Subcutaneous abdominal adipose tissue (tissue), 5 donors: ENCODE data around the gene THRB.

Experiments used
- H3K27ac ChIP-seq: one replicate; pipeline ENCODE4 v1.7.0; 2013; ENCODE audit warnings: low read depth, mild to moderate bottlenecking, inconsistent platforms, low read length, moderate library complexity
- H3K27me3 ChIP-seq, 5 donors: one replicate each; pipeline ENCODE4 v1.7.0; 2013; ENCODE audit warnings: low read length in 5 of 5, inconsistent platforms in 1 of 5; ENCODE audit not compliant: control insufficient read depth in 5 of 5, insufficient read depth in 4 of 5
- H3K36me3 ChIP-seq, 5 donors: one replicate each; pipeline ENCODE4 v1.7.0; 2013; ENCODE audit warnings: low read length in 5 of 5; ENCODE audit not compliant: control insufficient read depth in 5 of 5, insufficient read depth in 5 of 5
- H3K4me1 ChIP-seq, 5 donors: one replicate each; pipeline ENCODE4 v1.7.0; 2013; ENCODE audit warnings: low read length in 5 of 5, mild to moderate bottlenecking in 3 of 5, moderate library complexity in 1 of 5; ENCODE audit not compliant: control insufficient read depth in 5 of 5, insufficient read depth in 5 of 5
- H3K4me3 ChIP-seq, 5 donors: one replicate each; pipeline ENCODE4 v1.7.0; 2013; ENCODE audit warnings: low read length in 5 of 5, low read depth in 1 of 5
- H3K9ac ChIP-seq, 5 donors: one replicate each; pipeline ENCODE4 v1.7.0; 2013; ENCODE audit warnings: low read length in 5 of 5, mild to moderate bottlenecking in 4 of 5, moderate library complexity in 3 of 5
- H3K9me3 ChIP-seq, 5 donors: one replicate each; pipeline ENCODE4 v1.7.0; 2013; ENCODE audit warnings: low read length in 5 of 5; ENCODE audit not compliant: control insufficient read depth in 5 of 5
- donor health status: healthy.
- donor health status: healthy.
- donor health status: healthy.
- donor health status: healthy.
- donor health status: healthy.

THRB gene

DNA sequence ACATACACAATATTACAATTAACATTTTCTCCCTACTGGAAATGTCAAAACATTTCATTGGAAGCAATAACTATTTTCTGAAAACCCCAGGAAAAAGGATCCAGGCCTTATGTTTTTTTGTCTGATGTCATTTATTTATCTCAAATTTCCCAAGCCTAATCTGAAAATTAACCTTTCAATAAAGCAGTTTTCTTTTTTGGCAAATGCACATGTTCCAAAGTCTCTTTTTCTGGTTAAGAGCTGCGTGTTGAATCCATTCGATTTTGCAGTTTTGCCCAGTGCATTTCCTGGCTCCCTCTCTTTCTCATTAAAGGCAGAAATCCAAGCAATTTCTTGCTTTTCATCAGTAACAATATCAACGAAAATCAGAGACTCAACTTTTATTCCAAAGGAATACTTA lies 327.2 kb downstream of the THRB start:
- H3K27me3 ChIP-seq = no peaks in the 10 kb centered on the region
- peaks cover 0 to 2% (median 0%) of the 10 kb centered on the region in 5 donors for H3K4me1 ChIP-seq
- no peak overlapping the region for H3K9ac ChIP-seq

DNA sequence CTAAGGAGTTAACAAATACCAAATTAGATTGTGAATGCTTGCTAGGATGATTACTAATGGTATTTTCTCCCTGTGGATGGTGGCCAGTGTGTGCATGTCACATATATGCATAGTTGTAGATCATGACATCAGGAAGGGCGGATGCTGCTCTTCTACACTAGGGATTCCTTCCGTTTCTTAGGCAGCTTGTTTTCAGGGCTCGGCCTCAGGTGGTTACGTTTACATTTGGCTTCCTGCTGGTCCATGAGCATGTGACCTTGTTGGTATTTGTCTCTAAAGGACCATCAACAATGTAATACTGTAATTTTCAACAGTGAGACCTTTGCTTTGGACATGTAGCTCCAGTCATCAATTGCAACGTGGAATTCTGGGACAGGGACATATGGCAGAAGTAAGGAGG lies 328.1 kb downstream of the THRB start:
- H3K9ac ChIP-seq = no peak overlapping the region
- H3K36me3 ChIP-seq = no peaks in the 10 kb centered on the region
- no peak overlapping the region for H3K4me3 ChIP-seq
- no peaks in the 10 kb centered on the region for H3K27me3 ChIP-seq
- H3K4me1 ChIP-seq = no peaks in the 10 kb centered on the region
- no peaks in the 10 kb centered on the region for H3K9me3 ChIP-seq
- no peak overlapping the region for H3K27ac ChIP-seq

More for the DNA sequence above, 327.2 kb downstream of the THRB start:
- Histone ChIP-seq H3K27ac (no peak overlapping the region), H3K9me3 (no peaks in the 10 kb centered on the region), H3K36me3 (no peaks in the 10 kb centered on the region), H3K4me3 (no peak overlapping the region)

DNA sequence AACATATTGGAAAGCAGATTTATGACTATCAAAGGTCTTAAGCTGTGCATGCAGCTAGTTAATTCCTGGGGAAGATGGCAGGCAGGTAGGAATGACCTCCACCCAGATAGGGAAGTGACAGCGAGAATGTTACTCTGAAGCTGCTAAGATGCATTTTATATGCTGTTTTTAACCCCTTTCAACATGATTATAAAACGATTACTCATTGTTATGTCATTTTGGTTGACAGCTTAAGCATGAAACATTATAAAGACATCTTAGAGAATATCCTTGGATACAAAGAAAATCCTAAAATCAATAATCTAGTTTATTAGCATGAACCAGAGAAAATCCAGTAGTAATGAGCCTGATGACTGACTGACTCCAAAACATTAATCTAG lies 329.1 kb downstream of the THRB start:
- Histone ChIP-seq H3K36me3 (no peaks in the 10 kb centered on the region), H3K4me3 (no peak overlapping the region), H3K27me3 (no peaks in the 10 kb centered on the region), H3K9me3 (no peaks in the 10 kb centered on the region), H3K9ac (no peak overlapping the region), H3K27ac (no peak overlapping the region), H3K4me1 (peaks cover 0 to 9% (median 6%) of the 10 kb centered on the region in 5 donors)

DNA sequence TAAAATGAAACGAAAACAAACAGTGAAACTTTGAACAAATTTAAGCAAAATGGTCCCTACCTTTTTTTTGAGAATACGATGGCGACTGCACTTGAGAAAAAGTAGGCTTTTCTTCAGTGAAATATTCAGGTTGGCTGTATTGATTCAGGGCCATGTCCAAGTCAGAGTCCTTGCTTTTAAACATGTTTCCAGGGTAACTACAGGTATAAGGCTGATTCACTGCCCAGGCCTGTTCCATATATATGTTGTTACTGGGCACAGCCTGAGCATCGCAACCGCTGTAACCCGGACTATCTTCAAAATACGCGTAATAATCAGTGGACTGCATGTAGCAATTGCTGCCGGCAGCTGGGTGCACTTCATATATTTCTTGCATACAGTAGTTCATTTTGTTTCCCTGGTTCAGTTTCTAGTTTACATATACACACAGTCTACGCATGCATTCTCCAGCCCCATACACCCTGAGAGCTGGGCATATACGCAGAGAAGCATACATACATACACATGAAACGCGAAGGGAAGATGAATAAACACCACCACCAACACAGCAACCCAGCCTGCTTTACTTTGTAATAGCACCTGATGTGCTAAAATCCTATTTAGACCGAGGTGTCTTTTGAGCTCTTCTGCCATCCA lies 329.6 kb downstream of the THRB start:
- H3K4me3 ChIP-seq = no peak overlapping the region

DNA sequence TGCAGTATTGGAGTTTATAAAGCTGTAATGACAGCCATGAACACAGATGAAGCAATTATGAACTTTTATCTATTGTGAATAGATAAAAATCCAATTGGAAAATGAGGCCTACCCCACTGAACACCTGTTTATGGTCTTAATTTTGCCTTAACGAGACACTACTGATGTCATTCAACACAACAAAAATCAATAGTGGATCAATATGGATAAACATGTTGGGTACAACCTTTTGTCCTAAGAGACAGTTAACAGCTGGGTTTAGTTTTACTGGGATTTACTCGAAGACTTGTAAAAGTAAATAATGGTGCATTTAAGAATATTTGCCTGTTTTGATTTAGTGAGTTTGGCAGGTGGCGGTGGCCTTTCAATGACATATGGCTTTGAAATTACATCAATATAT lies 331.7 kb downstream of the THRB start:
- Histone ChIP-seq H3K4me3 (no peak overlapping the region), H3K4me1 (peaks cover 0 to 10% (median 8%) of the 10 kb centered on the region in 5 donors), H3K36me3 (no peaks in the 10 kb centered on the region), H3K9ac (no peak overlapping the region), H3K27me3 (no peaks in the 10 kb centered on the region), H3K27ac (no peak overlapping the region), H3K9me3 (no peaks in the 10 kb centered on the region)

More for the DNA sequence above, 329.6 kb downstream of the THRB start:
- Histone ChIP-seq H3K9me3 (no peaks in the 10 kb centered on the region), H3K9ac (no peak overlapping the region), H3K36me3 (no peaks in the 10 kb centered on the region), H3K27me3 (no peaks in the 10 kb centered on the region), H3K4me1 (peaks cover 0 to 10% (median 8%) of the 10 kb centered on the region in 5 donors), H3K27ac (no peak overlapping the region)

DNA sequence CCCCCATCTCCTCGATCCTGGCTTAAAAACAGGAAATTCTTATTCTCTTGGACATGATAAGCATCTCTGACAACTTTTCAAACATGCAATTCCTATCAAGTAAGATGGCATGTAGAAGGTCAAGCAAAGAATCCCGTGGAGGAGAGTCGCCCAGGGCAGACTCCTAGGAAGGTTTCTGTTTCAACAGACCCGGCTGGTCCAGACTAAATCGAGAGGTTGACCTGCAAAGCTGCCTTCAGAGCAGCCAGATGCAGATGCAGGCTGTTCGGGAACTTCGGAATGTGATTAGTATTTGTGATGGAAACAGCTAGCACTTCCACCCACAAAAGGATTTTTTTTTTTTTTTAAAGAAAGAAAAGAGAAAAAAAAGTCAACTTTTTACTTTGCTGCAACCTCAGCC lies 332.8 kb downstream of the THRB start:
- Histone ChIP-seq H3K4me3 (no peak overlapping the region), H3K4me1 (peaks cover 0 to 10% (median 8%) of the 10 kb centered on the region in 5 donors), H3K9ac (no peak overlapping the region), H3K36me3 (no peaks in the 10 kb centered on the region), H3K27ac (no peak overlapping the region), H3K9me3 (no peaks in the 10 kb centered on the region), H3K27me3 (no peaks in the 10 kb centered on the region)

DNA sequence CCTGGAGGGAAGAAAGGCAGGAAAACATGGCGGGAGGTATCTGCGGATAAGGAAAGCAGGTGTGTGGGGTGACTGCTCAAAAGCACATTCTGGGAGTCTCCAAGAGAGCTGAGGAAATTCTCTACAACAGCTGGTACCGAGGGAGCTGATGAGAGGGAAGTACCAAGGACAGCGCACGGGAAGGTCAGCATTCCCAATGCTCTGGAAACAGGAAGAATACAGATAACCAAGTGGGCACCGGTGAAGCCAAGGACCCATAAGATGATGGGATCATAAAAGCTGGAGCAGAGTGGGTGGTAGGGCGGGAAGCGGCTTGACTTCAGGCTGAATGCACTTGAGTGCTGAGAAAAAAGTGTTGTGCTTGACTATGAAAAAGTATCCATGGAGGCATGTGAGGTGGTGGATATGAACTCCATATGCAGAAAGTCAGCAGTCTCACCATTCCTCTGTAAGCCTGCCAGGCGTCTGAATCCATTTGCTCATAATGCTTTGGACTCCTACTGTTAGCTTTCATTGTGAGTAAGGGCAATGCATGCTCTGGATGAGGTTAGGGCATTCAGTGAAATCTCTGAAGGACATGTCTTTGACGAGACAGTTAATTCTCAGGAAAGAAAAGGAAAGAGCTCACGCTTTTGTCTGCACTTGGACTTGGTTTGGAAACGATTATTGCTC lies 334.1 kb downstream of the THRB start:
- H3K27me3 ChIP-seq = no peaks in the 10 kb centered on the region
- no peak overlapping the region for H3K9ac ChIP-seq
- no peaks in the 10 kb centered on the region for H3K9me3 ChIP-seq
- no peak overlapping the region for H3K4me3 ChIP-seq
- peaks cover 0 to 10% (median 8%) of the 10 kb centered on the region in 5 donors for H3K4me1 ChIP-seq
- no peak overlapping the region for H3K27ac ChIP-seq
- H3K36me3 ChIP-seq = no peaks in the 10 kb centered on the region

DNA sequence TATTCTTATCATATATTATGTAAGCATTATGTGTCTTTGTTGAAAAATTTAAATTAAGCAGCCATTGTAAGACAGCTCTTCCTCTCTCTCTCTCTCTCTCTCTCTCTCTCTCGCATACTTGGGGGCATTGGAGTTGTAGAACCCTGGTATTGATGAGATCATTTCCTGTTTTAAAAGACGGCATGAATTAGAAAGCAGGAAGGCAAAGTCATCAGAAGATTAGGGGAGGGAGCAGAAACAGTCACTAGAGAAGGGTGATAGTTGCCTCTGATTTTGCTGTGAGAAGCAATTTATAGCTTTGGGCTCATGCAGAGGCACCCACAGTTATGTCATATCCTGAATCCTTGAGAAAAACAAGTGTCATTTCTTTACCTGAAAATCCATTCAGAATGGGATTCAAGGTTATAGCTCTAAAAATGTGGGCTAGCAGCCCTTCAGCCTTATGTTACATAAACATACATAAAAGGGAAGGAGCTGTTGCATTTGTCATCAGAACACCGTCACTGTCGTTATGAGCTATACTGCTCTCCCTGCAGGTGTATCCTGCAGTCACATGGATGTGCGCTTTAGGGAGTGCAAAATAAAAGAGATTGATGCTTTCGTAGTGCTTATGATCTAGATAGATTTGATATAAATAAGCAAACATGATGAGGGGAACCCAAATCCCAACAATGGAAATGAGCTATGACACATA lies 335.7 kb downstream of the THRB start:
- no peak overlapping the region for H3K4me3 ChIP-seq
- no peak overlapping the region for H3K9ac ChIP-seq
- H3K9me3 ChIP-seq = no peaks in the 10 kb centered on the region
- H3K27me3 ChIP-seq = no peaks in the 10 kb centered on the region
- H3K36me3 ChIP-seq = no peaks in the 10 kb centered on the region
- no peak overlapping the region for H3K27ac ChIP-seq
- H3K4me1 ChIP-seq = peaks cover 0 to 10% (median 8%) of the 10 kb centered on the region in 5 donors

DNA sequence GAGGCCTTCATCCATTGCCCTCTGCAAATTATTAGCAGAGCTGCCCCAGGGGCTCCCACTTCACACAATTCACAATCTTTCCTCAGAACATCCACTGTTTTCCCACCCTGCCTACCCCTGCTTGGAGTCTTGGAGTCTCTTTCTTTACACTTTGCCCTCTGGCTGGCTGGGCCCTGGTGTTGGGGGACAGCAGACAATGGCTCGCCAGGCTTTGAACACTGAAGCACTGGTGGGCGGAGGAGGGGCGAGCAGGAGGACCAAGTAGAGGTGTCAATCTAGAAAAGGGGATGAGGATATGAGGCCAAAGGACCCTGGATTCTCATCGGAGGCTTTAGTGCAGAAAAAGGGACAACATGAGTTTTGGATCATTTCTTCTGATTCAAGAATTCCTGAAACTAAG lies 337.5 kb downstream of the THRB start:
- no peaks in the 10 kb centered on the region for H3K36me3 ChIP-seq
- H3K9me3 ChIP-seq = no peaks in the 10 kb centered on the region
- H3K9ac ChIP-seq = no peak overlapping the region
- no peak overlapping the region for H3K27ac ChIP-seq
- H3K4me1 ChIP-seq = peaks cover 0 to 10% (median 8%) of the 10 kb centered on the region in 5 donors
- no peak overlapping the region for H3K4me3 ChIP-seq
- no peaks in the 10 kb centered on the region for H3K27me3 ChIP-seq

DNA sequence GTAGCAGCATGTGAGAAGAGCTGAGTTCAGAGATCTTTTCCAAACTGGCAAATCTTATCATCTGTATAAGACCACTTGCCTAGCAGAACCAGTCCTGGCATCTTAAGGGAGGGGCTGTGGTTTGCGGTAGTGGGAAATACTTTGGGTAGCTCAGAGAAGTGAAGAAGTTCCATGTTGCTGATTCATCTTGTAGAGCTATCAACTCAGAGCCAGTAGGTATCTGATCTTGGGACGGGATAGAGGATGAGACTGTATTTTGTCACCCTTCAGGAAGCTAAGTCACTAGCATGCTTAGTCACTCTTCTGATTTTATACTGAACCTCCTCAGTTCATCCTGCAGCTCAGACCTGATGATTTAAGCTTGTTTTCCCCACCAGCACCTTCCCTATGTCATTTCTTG lies 338.2 kb downstream of the THRB start:
- H3K9me3 ChIP-seq = no peaks in the 10 kb centered on the region
- peaks cover 0 to 2% (median 0%) of the 10 kb centered on the region in 5 donors for H3K36me3 ChIP-seq
- H3K9ac ChIP-seq = no peak overlapping the region
- peaks cover 0 to 10% (median 8%) of the 10 kb centered on the region in 5 donors for H3K4me1 ChIP-seq
- H3K27ac ChIP-seq = no peak overlapping the region
- H3K27me3 ChIP-seq = no peaks in the 10 kb centered on the region
- H3K4me3 ChIP-seq = no peak overlapping the region
